ENCODE results near the gene ARL11. TPM values are rescaled to one million over a fixed set of nuclear protein-coding genes. Genes with fewer than 3 reads are reported as not detected.
"Not testable (repeated sequence)": the region's sequence is repeated elsewhere in the genome, so short reads cannot be mapped to it uniquely, and the experiment has no call there.

The ARL11 gene
- polyA plus RNA-seq, 4 donors, result 1.7 to 2.9 (median 1.9) TPM

GRCh38 chr13:49590714-49591113 is 37.6 kb upstream of the ARL11 start:
- not testable (repeated sequence) for H3K9me3 ChIP-seq (ENCODE audit: control insufficient read depth in 2 of 2, insufficient read depth in 1 of 2, low read depth in 1 of 2, low read length in 1 of 2); FAIRE-seq; H3K27me3 ChIP-seq (ENCODE audit: control insufficient read depth in 3 of 3, insufficient read depth in 3 of 3, low read length in 3 of 3); DNase-seq; H3K27ac ChIP-seq (ENCODE audit: low read depth in 1 of 3, low read length in 2 of 3); H3K4me3 ChIP-seq (ENCODE audit: low read depth in 1 of 3, low read length in 3 of 3); H3K36me3 ChIP-seq (ENCODE audit: control insufficient read depth in 3 of 3, insufficient read depth in 2 of 3, low read depth in 1 of 3, low read length in 3 of 3); H3K4me1 ChIP-seq (ENCODE audit: control insufficient read depth in 3 of 3, insufficient read depth in 2 of 3, low read depth in 1 of 3, low read length in 2 of 3)
- WGBS, 3 donors, result 62 to 83% (median 76%) methylated on average over 3 of the region's 3 CpGs

GRCh38 chr13:49593876-49594275 is 34.4 kb upstream of the ARL11 start:
- 70% methylated on average over 3 of the region's 4 CpGs; no CpG with 5 or more reads in 2 of the 3 donors for WGBS, 3 donors
- FAIRE-seq; H3K4me1 ChIP-seq (ENCODE audit: control insufficient read depth in 3 of 3, insufficient read depth in 2 of 3, low read depth in 1 of 3, low read length in 2 of 3); H3K4me3 ChIP-seq (ENCODE audit: low read depth in 1 of 3, low read length in 3 of 3); H3K27ac ChIP-seq (ENCODE audit: low read depth in 1 of 3, low read length in 2 of 3); H3K36me3 ChIP-seq (ENCODE audit: control insufficient read depth in 3 of 3, insufficient read depth in 2 of 3, low read depth in 1 of 3, low read length in 3 of 3); H3K27me3 ChIP-seq (ENCODE audit: control insufficient read depth in 3 of 3, insufficient read depth in 3 of 3, low read length in 3 of 3); DNase-seq; H3K9me3 ChIP-seq (ENCODE audit: control insufficient read depth in 2 of 2, insufficient read depth in 1 of 2, low read depth in 1 of 2, low read length in 1 of 2): not testable (repeated sequence)

- no peaks in the 10 kb centered on the region for H3K27me3 ChIP-seq (ENCODE audit: control insufficient read depth in 3 of 3, insufficient read depth in 3 of 3, low read length in 3 of 3)
- H3K9me3 ChIP-seq (ENCODE audit: control insufficient read depth in 2 of 2, insufficient read depth in 1 of 2, low read depth in 1 of 2, low read length in 1 of 2), result no peaks in the 10 kb centered on the region
- no peak for FAIRE-seq
- no peaks in the 10 kb centered on the region for H3K4me1 ChIP-seq (ENCODE audit: control insufficient read depth in 3 of 3, insufficient read depth in 2 of 3, low read depth in 1 of 3, low read length in 2 of 3)
- DNase-seq, result no peak
- H3K36me3 ChIP-seq (ENCODE audit: control insufficient read depth in 3 of 3, insufficient read depth in 2 of 3, low read depth in 1 of 3, low read length in 3 of 3), result no peaks in the 10 kb centered on the region
- no peak overlapping the region for H3K4me3 ChIP-seq (ENCODE audit: low read depth in 1 of 3, low read length in 3 of 3)
- no peak overlapping the region for H3K27ac ChIP-seq (ENCODE audit: low read depth in 1 of 3, low read length in 2 of 3)
Observed at GRCh38 chr13:49594576-49594975, 33.7 kb upstream of the ARL11 start.

- Histone ChIP-seq H3K9me3 (ENCODE audit: control insufficient read depth in 2 of 2, insufficient read depth in 1 of 2, low read depth in 1 of 2, low read length in 1 of 2) (no peaks in the 10 kb centered on the region), H3K4me3 (ENCODE audit: low read depth in 1 of 3, low read length in 3 of 3) (no peak overlapping the region), H3K27ac (ENCODE audit: low read depth in 1 of 3, low read length in 2 of 3) (no peak overlapping the region), H3K4me1 (ENCODE audit: control insufficient read depth in 3 of 3, insufficient read depth in 2 of 3, low read depth in 1 of 3, low read length in 2 of 3) (no peaks in the 10 kb centered on the region), H3K27me3 (ENCODE audit: control insufficient read depth in 3 of 3, insufficient read depth in 3 of 3, low read length in 3 of 3) (no peaks in the 10 kb centered on the region), H3K36me3 (ENCODE audit: control insufficient read depth in 3 of 3, insufficient read depth in 2 of 3, low read depth in 1 of 3, low read length in 3 of 3) (no peaks in the 10 kb centered on the region)
- WGBS, 3 donors, result 48 to 85% (median 70%) methylated on average over 2 of the region's 2 CpGs
- FAIRE-seq (no peak), DNase-seq (no peak)
Observed at GRCh38 chr13:49596221-49596620, 32.1 kb upstream of the ARL11 start.

GRCh38 chr13:49597043-49597641 is 31.2 kb upstream of the ARL11 start:
- Histone ChIP-seq H3K4me3 (ENCODE audit: low read depth in 1 of 3, low read length in 3 of 3) (no peak overlapping the region), H3K36me3 (ENCODE audit: control insufficient read depth in 3 of 3, insufficient read depth in 2 of 3, low read depth in 1 of 3, low read length in 3 of 3) (no peaks in the 10 kb centered on the region), H3K4me1 (ENCODE audit: control insufficient read depth in 3 of 3, insufficient read depth in 2 of 3, low read depth in 1 of 3, low read length in 2 of 3) (no peaks in the 10 kb centered on the region), H3K9me3 (ENCODE audit: control insufficient read depth in 2 of 2, insufficient read depth in 1 of 2, low read depth in 1 of 2, low read length in 1 of 2) (no peaks in the 10 kb centered on the region), H3K27me3 (ENCODE audit: control insufficient read depth in 3 of 3, insufficient read depth in 3 of 3, low read length in 3 of 3) (no peaks in the 10 kb centered on the region), H3K27ac (ENCODE audit: low read depth in 1 of 3, low read length in 2 of 3) (no peak overlapping the region)
- FAIRE-seq, result no peak
- no peak for DNase-seq
- 76 to 79% (median 78%) methylated on average over 11 of the region's 11 CpGs for WGBS, 3 donors

GRCh38 chr13:49602005-49602404 is 26.3 kb upstream of the ARL11 start:
- no peak overlapping the region for H3K4me3 ChIP-seq (ENCODE audit: low read depth in 1 of 3, low read length in 3 of 3)
- no peaks in the 10 kb centered on the region for H3K4me1 ChIP-seq (ENCODE audit: control insufficient read depth in 3 of 3, insufficient read depth in 2 of 3, low read depth in 1 of 3, low read length in 2 of 3)
- DNase-seq, result no peak
- H3K9me3 ChIP-seq (ENCODE audit: control insufficient read depth in 2 of 2, insufficient read depth in 1 of 2, low read depth in 1 of 2, low read length in 1 of 2), result no peaks in the 10 kb centered on the region
- H3K36me3 ChIP-seq (ENCODE audit: control insufficient read depth in 3 of 3, insufficient read depth in 2 of 3, low read depth in 1 of 3, low read length in 3 of 3), result no peaks in the 10 kb centered on the region
- H3K27ac ChIP-seq (ENCODE audit: low read depth in 1 of 3, low read length in 2 of 3), result no peak overlapping the region
- WGBS, 3 donors, result 73 to 79% (median 75%) methylated on average over 1 of the region's 1 CpG
- FAIRE-seq, result no peak
- H3K27me3 ChIP-seq (ENCODE audit: control insufficient read depth in 3 of 3, insufficient read depth in 3 of 3, low read length in 3 of 3), result no peaks in the 10 kb centered on the region

- not testable (repeated sequence) for H3K4me1 ChIP-seq (ENCODE audit: control insufficient read depth in 3 of 3, insufficient read depth in 2 of 3, low read depth in 1 of 3, low read length in 2 of 3); H3K36me3 ChIP-seq (ENCODE audit: control insufficient read depth in 3 of 3, insufficient read depth in 2 of 3, low read depth in 1 of 3, low read length in 3 of 3); H3K27me3 ChIP-seq (ENCODE audit: control insufficient read depth in 3 of 3, insufficient read depth in 3 of 3, low read length in 3 of 3); DNase-seq; H3K27ac ChIP-seq (ENCODE audit: low read depth in 1 of 3, low read length in 2 of 3); H3K4me3 ChIP-seq (ENCODE audit: low read depth in 1 of 3, low read length in 3 of 3); FAIRE-seq; H3K9me3 ChIP-seq (ENCODE audit: control insufficient read depth in 2 of 2, insufficient read depth in 1 of 2, low read depth in 1 of 2, low read length in 1 of 2)
- 87 to 92% (median 89%) methylated on average over 7 of the region's 7 CpGs for WGBS, 3 donors
Observed at GRCh38 chr13:49602615-49603014, 25.7 kb upstream of the ARL11 start.

GRCh38 chr13:49604570-49604969 is 23.7 kb upstream of the ARL11 start:
- H3K27ac ChIP-seq (ENCODE audit: low read depth in 1 of 3, low read length in 2 of 3), result no peak overlapping the region

More at GRCh38 chr13:49604570-49604969, 23.7 kb upstream of the ARL11 start:
- H3K27me3 ChIP-seq (ENCODE audit: control insufficient read depth in 3 of 3, insufficient read depth in 3 of 3, low read length in 3 of 3), result no peaks in the 10 kb centered on the region
- no peak for FAIRE-seq
- no peaks in the 10 kb centered on the region for H3K9me3 ChIP-seq (ENCODE audit: control insufficient read depth in 2 of 2, insufficient read depth in 1 of 2, low read depth in 1 of 2, low read length in 1 of 2)
- H3K4me1 ChIP-seq (ENCODE audit: control insufficient read depth in 3 of 3, insufficient read depth in 2 of 3, low read depth in 1 of 3, low read length in 2 of 3), result no peaks in the 10 kb centered on the region
- peak in 1 of 2 donors; percentile 9 for DNase-seq
- no peak overlapping the region for H3K4me3 ChIP-seq (ENCODE audit: low read depth in 1 of 3, low read length in 3 of 3)
- H3K36me3 ChIP-seq (ENCODE audit: control insufficient read depth in 3 of 3, insufficient read depth in 2 of 3, low read depth in 1 of 3, low read length in 3 of 3), result no peaks in the 10 kb centered on the region
- 4 to 40% (median 26%) methylated on average over 5 of the region's 5 CpGs for whole genome bisulfite sequencing, 3 donors

Data from small intestine (tissue), 7 donors.